Retina (tissue), 1 donor: ENCODE data around the gene SUFU.
A peak's percentile ranks its signal among the peaks of the same experiment; 100 is the strongest.

ENCODE experiments used
- DNase-seq: peaks from one replicate; pipeline ENCODE4 v3.0.0-alpha.2; 2016

SUFU gene

GRCh38 chr10:102675666-102676533 is 172.1 kb downstream of the SUFU start:
- DNase-seq = peak; percentile 76

DNA sequence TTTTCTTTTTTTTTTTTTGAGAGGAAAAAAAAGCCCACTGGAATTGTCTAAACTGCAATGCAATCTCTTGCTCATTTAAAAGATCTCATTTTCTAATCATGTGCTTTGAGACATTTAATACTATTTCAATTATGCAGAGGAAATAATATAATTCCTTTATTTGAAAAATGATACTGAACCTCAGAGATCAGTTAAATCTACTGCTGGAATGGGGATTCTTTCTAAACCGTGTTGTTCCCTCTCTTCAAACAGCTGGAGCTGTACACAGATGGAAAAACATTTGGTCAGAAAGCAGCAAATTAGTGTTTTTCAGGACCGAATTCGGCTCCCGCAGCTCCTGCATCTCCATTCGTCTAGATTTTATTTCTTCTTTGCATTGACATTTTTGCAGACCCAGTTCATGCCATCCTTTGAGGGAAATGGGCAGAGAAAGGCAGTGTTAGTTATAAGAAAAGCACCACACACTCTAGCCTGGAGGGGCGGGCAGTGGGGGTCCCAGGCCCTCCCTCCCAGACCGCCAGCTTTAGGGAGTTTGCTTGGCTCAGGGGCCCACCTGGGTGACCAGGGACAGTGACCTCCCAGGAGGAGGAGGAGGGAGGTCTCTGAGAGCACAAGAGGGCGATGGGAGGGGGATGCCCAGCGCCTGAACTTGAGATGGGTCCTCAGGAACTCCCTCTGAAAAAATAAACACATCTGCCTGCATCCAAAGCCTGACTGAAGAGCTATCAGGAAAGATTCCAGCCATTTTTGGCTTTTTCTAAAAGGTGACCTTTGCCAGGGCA is 173.0 kb downstream of the SUFU start:
- no peak for DNase-seq

GRCh38 chr10:102677331-102678067 is 173.7 kb downstream of the SUFU start:
- DNase-seq = peak; percentile 36

- DNase-seq = no peak
Measured at GRCh38 chr10:102678068-102678400, 174.3 kb downstream of the SUFU start.

DNA sequence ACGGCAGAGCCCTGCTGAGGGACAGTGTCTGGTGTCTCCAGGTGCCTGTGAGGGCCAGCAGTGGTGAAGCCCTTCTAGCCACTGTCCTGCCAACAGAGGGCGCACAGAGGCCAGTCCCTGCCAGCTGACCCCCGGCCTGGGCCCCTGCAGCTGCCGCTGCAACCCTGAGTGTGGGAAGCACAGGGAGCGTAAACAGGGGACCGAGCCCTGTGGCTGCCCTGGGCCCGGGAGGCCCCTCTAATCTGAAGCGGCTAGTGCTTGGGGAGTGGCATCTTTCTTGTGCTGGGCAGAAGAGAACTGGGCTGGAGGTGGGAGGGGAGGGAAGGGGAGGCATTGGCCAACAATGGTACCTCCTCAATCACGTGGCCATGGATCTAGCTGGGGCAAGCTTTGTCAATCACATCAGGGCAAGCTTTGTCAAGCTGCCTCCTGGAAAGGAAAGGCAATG is 175.1 kb downstream of the SUFU start:
- peak; percentile 91 for DNase-seq

GRCh38 chr10:102679596-102679995 is 175.8 kb downstream of the SUFU start:
- DNase-seq = no peak

DNA sequence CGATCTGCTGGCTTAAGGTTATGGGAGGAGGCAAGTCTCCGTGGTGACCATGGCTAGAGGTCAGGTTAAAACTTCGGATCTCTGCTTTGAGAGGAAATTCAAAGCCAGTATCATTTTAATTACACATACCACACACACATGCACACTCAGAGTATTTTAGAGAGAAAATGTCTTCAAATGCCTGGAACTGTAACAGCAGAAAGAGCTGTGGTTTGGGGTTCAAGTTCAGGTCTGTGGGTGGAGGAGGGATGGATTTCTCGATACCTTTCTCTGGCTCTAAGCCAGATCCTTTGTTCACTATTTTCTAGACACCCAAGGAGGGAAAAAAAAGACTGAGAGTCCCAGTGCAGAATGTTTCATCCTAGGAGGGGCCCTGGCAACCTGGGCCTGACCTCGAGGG is 177.9 kb downstream of the SUFU start:
- no peak for DNase-seq

DNA sequence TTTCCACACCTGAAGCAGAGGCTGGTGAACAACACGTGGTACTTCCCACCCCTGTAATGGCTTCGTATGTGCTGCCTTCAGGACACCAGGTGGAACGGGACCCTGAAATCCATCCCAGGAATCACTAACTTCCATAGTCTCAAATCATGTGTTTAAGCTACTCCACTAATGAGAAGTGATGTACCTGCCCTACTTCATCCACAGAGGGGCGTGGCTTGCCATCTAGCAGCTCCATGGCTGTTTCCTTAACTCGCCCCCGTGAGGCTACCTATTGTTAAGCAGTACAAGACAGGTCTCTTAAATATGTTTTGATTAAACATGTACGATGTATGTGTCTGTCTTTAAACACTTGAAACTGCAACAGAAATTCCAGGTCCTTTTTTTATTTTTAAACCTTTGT is 178.6 kb downstream of the SUFU start:
- DNase-seq = no peak

GRCh38 chr10:102682981-102683380 is 179.2 kb downstream of the SUFU start:
- no peak for DNase-seq
